HG03571 (cell line): Measurements from ENCODE around the gene USP13.
"Not testable (repeated sequence)": the region's sequence is repeated elsewhere in the genome, so short reads cannot be mapped to it uniquely, and the experiment has no call there.

ENCODE experiments used
- ATAC-seq: cut with Tn5 transposase; IDR thresholded peaks from one replicate; pipeline ENCODE4 v1.9.1; 2021; ENCODE audit not compliant: unreplicated experiment

Gene USP13

DNA sequence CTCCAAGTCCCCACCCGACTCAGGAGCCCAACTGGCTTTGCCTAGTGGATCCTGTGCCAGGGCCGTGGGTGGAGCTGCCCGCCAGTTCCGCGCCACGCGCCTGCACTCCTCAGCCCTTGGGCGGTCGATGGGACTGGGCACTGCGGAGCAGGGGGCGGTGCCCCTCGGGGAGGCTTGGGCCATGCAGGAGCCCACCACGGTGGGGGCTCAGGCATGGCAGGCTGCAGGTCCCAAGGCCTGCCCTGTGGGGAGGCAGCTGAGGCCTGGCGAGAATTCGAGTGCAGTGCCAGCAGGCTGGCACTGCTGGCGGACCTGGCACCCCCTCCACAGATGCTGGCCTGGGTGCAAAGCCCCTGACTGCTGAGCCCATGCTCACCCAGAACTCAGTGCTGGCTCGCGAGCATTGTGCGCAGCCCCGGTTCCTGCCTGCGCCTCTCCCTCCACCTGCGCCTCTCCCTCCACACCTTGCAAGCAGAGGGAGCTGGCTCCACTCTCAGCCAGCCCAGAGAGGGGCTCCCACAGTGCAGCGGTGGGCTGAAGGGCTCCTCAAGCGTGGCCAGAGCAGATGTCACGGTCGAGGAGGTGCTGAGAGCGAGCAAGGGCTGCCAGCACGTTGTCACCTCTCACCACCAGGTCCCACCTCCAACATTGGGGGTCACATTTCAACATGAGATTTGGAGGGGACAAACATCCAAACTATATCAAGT lies 122.7 kb downstream of the USP13 start:
- no peak for ATAC-seq

GRCh38 chr3:179782841-179783240 lies 130.0 kb downstream of the USP13 start:
- not testable (repeated sequence) for ATAC-seq

DNA sequence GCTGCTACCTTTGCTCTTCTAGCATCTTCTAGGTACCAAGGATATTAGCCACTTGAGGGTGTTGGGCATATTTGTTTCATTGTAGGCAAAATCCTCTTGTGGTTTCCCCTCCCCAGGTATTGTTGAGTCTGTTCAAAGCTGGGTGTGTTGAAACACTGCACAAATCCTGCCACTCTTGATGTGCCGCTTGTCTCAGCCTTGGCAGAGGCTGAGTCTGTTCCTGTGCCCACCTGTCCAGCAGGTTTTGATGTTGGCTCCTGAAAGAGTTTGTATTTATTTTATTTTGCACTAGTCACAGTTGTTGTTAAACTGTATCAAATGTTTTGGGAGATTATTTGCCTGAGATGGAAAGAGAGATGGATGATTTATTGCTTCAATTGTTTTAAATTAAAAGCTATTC lies 136.2 kb downstream of the USP13 start:
- no peak for ATAC-seq

DNA sequence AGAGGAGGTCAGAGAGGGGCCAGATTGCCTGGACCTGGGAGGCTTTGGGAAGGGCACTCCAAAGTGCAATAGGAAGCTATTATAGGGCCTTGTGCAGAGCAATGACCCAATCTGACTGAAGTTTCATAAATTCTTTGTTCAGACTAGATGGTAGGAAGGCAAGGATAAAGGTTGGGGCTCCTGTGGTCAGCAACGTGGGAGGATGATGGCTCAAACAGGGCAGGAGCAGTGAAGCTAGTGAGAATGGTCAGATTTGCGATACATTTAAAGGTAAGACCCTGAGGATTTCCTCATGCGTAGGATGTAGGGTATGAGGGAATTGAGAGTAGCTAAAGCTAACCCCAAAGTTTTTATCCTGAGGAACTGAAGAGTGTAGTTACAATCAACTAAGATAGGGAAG lies 139.0 kb downstream of the USP13 start:
- no peak for ATAC-seq

DNA sequence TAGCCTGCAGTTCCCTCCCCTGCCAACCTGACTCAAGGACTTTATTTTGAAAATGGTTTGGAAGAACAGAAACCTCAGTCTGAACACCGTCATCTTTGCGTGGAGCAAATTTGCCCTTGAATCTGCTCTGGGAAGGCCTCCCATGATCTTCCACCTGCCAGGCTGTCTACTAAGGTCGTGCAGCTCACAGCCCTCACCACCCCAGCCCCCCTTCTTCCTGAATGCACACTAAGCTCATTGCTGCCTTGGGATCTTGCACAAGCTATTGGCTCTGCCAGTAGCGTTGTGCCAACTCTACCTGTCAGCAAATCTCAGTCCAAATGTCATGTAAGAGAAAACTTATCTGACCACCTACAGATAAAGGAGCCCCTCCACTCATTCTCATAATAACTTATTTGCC lies 141.5 kb downstream of the USP13 start:
- no peak for ATAC-seq

DNA sequence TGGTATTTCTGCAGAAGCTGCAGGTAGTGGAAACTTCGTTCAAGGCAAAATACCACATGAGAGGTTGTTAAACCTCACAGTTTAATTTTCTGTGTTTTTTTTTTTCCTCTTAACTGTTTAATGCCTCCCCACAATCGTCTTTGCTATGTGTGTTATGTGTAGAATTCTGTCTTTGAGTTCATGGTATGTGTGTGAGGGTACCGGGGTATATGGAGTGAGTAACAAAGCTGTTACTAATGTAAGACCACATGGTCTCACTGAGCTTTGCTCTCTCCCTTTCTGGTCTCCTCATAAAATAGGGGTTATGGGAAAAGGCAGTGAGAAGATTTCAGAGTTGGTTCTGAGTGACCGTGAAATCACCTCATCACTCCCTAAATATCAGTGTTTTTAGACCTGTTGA lies 143.6 kb downstream of the USP13 start:
- no peak for ATAC-seq

GRCh38 chr3:179797192-179797591 lies 144.4 kb downstream of the USP13 start:
- no peak for ATAC-seq

DNA sequence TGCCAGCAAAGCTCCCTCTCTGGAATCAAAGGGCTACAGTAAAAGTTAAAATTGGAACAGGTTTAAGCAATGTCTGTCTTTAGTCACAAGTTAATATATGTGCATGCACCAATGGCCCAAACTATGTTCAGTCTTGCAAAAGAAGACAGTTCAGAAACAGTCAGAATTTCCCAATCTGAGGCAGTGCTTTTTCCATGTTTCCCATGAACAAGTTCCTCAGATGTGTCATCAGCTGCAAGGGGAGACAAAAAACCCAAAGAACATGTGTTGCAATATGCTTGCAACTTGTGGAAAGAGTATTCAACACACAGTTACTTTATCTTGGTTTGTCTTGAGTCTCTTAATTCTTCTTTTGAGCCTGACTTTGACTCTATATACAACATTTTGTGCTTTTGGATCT lies 148.4 kb downstream of the USP13 start:
- no peak for ATAC-seq

DNA sequence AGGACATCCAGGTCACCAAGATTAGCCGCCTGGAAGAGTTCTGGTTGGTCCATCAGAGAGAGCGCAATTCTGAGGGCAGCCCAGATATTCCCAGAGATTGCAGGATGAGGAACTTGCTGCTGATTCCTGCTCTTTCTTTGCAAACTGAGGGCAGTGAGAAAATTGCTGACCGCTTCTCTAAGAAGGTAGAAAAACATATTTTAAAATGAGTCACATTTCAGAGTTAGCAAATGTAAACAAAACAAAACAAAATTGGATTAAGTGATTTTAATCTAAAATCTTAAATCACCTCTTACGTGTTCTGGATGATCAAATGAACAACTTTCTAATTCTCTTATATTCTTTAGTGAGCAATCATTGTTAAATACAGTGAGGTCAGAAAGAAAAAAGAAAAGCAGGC lies 149.0 kb downstream of the USP13 start:
- no peak for ATAC-seq

- ATAC-seq, result no peak
Measured at GRCh38 chr3:179806177-179806576, 153.3 kb downstream of the USP13 start.

GRCh38 chr3:179807588-179807987 lies 154.7 kb downstream of the USP13 start:
- ATAC-seq, result no peak

DNA sequence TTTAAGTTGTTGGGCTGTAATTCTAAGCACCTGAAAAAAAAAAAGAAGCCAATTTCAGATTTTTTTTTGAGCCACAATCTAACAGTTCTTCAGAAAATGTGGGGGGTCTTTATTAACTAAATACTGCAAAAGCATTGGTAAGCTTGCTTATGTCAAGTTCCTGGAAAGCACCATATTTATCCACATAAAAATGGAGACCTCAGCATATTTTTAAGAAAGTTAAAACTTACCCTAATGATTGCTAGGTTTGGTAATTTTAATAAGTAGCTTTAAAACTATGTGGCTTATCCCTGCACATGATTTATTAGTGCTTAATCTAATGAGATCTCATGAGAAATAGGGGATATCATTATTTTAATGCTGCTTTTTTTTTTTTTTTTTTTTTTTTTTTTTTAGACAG lies 156.8 kb downstream of the USP13 start:
- no peak for ATAC-seq

GRCh38 chr3:179811321-179812095 lies 158.7 kb downstream of the USP13 start:
- ATAC-seq, result peak; percentile 86

GRCh38 chr3:179812096-179812382 lies 159.2 kb downstream of the USP13 start:
- no peak for ATAC-seq

DNA sequence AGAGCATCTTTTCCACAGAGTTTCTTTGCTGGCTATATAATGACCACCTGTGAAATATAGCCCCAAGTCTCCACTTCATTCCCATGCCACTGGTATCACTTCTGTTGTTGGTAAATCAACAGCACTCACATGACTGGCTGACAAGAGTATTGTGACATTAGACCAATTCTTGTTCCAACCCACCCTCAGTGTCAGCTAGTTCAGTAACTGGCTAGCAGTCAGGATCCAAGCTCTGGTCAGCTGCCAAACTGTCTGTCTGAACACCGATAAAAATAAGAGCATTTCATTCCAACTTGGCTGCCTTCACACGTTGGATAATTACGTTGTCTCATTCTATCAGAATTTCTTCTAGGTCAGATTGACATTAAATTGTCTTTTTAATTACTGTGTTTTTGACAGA lies 166.5 kb downstream of the USP13 start:
- no peak for ATAC-seq

DNA sequence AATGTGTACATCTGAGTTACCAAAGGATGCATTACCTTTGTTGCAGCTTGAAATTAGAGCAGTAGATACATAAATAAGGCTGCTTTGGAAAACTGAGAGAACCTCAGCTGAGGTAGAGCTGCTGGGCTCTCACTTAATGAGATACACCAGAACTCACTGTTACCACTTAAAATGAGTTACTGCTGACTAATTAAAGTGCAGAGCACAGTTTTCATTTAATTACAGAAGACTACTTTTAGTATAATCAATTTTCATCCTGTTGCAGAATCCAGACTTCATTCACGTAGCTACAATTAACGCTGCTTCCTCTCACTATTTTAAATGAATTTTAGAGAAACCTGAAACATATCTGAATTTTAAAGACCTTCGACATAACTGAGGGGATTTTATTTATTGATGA lies 169.5 kb downstream of the USP13 start:
- no peak for ATAC-seq

GRCh38 chr3:179825527-179826246 lies 172.8 kb downstream of the USP13 start:
- ATAC-seq, result no peak

DNA sequence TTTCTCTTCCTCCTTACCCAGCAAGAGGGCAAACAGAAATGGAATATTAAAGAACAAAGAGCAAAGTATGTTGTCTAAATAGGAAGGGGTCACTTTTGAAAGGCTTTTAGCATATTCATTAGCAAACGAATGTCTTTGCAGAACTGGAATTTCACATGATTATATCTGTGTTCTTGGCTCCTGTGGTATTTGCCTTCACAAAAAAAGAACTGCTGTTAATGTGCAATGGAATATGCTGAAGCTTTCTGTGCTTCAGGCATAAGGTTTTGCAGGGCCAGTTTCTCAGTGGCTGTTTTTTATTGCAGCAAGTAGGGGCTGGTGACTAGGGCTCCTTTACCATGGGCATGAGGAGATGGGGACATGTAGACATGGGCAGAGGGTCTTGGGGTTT lies 173.4 kb downstream of the USP13 start:
- no peak for ATAC-seq

GRCh38 chr3:179828738-179829137 lies 175.9 kb downstream of the USP13 start:
- no peak for ATAC-seq

- no peak for ATAC-seq
Measured at GRCh38 chr3:179829401-179829800, 176.6 kb downstream of the USP13 start.

DNA sequence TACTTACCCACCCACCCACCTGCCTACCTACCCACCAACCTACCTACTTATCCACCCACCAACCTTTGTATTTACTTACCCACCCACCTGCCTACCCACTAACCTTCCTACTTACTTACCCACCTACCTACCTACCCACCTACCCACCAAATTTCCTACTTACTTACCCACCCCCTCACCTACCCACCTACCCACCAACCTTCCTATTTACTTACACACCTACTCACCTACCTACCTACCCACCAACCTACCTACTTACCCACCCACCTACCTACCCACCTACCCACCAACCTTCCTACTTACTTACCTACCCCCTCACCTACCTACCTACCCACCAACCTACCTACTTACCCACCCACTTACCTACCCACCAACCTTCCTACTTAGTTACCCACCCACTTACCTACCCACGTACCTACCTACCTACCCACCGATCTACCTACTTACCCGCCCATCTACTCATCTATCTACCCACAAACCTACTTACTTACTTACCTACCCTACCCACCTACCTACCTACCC lies 179.6 kb downstream of the USP13 start:
- no peak for ATAC-seq

GRCh38 chr3:179833294-179833693 lies 180.5 kb downstream of the USP13 start:
- ATAC-seq, result no peak
